Measurements from ENCODE around the gene ARHGEF16. TPM values are rescaled to one million over a fixed set of nuclear protein-coding genes. Genes with fewer than 3 reads are reported as not detected.

ARHGEF16 gene
- total RNA-seq, 1 experiment from 2014 or later: 11.2 TPM

DNA sequence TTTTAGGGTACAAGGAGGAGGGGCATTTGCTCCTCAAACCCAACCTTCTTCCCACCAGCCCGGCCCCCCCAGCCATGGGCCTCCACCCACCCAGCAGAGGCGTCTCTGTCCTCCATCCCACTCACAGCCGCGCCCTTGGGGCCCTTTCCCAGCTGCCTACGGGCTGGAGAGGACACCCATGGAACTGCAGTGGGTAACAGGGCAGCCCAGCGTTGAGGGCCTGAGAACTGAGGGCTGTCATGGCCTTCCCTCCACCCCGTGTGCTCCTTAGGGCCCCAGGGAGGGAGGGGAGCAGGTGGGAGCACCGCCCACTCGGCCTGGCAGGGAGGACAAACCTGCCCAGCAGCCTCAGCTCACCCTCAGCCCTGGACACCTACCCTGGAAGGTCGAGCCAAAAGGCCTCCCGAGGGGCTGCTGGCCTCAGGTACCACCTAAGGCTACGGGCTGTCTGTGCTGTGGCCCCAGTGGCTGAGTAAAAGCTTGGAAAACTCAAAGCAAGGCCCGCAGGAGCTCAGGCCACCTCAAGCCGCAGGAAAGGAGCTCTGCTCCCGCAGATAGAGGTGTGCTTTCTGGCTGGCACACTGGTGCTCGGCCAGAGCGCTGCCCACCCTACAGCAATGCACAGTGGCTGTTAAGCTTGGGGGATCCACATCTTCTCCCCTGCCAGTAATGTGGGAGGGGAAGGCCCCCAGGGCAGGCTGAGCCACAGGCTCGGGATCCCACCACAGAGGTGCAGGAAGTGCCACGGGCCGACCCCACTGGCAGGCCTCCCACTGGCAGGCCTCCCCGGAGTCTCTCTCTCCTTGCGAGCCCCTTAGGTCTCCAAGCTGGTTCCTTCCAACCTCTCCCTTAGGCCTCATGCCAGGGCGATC lies 2.2 kb upstream of the ARHGEF16 start:
- Histone ChIP-seq H3K4me3 (ENCODE audit: low read depth, low read length, poor library complexity, severe bottlenecking) (no peak overlapping the region), H3K27me3 (replicated peaks; ENCODE audit: insufficient read depth, low read depth, low read length, poor library complexity) (peaks cover 6% of the 10 kb centered on the region), H3K27ac (ENCODE audit: low read depth, low read length, poor library complexity, severe bottlenecking) (no peak overlapping the region), H3K9me3 (ENCODE audit: low read depth, low read length, poor library complexity, severe bottlenecking) (no peaks in the 10 kb centered on the region), H3K4me1 (ENCODE audit: insufficient read depth, low read length, poor library complexity, severe bottlenecking) (peaks cover 17% of the 10 kb centered on the region), H3K36me3 (ENCODE audit: insufficient read depth, low read length, poor library complexity, severe bottlenecking) (no peaks in the 10 kb centered on the region)
- TF ChIP-seq EZH2 (IDR thresholded peaks at IDR 0.05; ENCODE audit: borderline replicate concordance, low read depth, low read length, poor library complexity, severe bottlenecking): no peak
- ChIA-PET CTCF (interaction anchor here (0.5 to 1.9 kb wide), 18 partner anchors 8 to 1319 kb away, joined by 3 to 42 read pairs (median 4); no protein-coding TSS in a partner anchor), POLR2A (ENCODE audit: low non-redundant PET) (no interaction called here)
- DNase-seq (ENCODE audit: low spot score): no peak
- no TSS peak for BruUV-seq (replicated peaks)
- intact Hi-C loops (cut with micrococcal nuclease; ENCODE audit: unreplicated experiment): loop anchor here (2.0 to 5.0 kb wide), 2 partner anchors 169 to 270 kb away; no protein-coding TSS in a partner anchor

DNA sequence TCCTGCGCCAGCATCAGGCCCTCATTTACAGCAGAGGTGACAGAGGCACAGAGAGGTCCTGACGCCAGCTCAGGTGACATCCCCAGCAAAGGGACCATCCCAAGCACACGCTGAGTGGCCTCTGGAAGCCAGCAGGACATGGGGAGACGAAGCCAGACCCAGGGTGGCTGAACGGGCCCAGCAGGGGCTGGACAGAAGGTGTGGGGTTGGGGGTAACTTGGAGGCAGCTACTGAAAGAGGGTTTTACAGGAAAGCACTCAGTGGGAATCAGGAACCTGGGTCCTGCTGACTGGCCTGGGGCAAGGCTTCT lies 1.6 kb upstream of the ARHGEF16 start:
- intact Hi-C loops (cut with micrococcal nuclease; ENCODE audit: unreplicated experiment): loop anchor here (1.0 to 5.0 kb wide), 3 partner anchors 30 to 269 kb away; no protein-coding TSS in a partner anchor
- H3K4me1 ChIP-seq (ENCODE audit: insufficient read depth, low read length, poor library complexity, severe bottlenecking): peaks cover 17% of the 10 kb centered on the region
- CTCF ChIA-PET: interaction anchor here (0.5 to 1.9 kb wide), 18 partner anchors 9 to 1320 kb away, joined by 3 to 42 read pairs (median 4); no protein-coding TSS in a partner anchor
- H3K4me3 ChIP-seq (ENCODE audit: low read depth, low read length, poor library complexity, severe bottlenecking): no peak overlapping the region
- H3K27me3 ChIP-seq (replicated peaks; ENCODE audit: insufficient read depth, low read depth, low read length, poor library complexity): peaks cover 2% of the 10 kb centered on the region
- BruUV-seq (replicated peaks): no TSS peak
- no peak overlapping the region for H3K27ac ChIP-seq (ENCODE audit: low read depth, low read length, poor library complexity, severe bottlenecking)
- POLR2A ChIA-PET (ENCODE audit: low non-redundant PET): no interaction called here
- H3K36me3 ChIP-seq (ENCODE audit: insufficient read depth, low read length, poor library complexity, severe bottlenecking): no peaks in the 10 kb centered on the region
- DNase-seq (ENCODE audit: low spot score): no peak
- TF ChIP-seq, protein P1, sequence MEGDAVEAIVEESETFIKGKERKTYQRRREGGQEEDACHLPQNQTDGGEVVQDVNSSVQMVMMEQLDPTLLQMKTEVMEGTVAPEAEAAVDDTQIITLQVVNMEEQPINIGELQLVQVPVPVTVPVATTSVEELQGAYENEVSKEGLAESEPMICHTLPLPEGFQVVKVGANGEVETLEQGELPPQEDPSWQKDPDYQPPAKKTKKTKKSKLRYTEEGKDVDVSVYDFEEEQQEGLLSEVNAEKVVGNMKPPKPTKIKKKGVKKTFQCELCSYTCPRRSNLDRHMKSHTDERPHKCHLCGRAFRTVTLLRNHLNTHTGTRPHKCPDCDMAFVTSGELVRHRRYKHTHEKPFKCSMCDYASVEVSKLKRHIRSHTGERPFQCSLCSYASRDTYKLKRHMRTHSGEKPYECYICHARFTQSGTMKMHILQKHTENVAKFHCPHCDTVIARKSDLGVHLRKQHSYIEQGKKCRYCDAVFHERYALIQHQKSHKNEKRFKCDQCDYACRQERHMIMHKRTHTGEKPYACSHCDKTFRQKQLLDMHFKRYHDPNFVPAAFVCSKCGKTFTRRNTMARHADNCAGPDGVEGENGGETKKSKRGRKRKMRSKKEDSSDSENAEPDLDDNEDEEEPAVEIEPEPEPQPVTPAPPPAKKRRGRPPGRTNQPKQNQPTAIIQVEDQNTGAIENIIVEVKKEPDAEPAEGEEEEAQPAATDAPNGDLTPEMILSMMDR (conservative IDR thresholded peaks at IDR 0.05; ENCODE audit: low read depth, low read length): no peak
- no peak for TF ChIP-seq EZH2 (IDR thresholded peaks at IDR 0.05; ENCODE audit: borderline replicate concordance, low read depth, low read length, poor library complexity, severe bottlenecking)
- H3K9me3 ChIP-seq (ENCODE audit: low read depth, low read length, poor library complexity, severe bottlenecking): no peaks in the 10 kb centered on the region

DNA sequence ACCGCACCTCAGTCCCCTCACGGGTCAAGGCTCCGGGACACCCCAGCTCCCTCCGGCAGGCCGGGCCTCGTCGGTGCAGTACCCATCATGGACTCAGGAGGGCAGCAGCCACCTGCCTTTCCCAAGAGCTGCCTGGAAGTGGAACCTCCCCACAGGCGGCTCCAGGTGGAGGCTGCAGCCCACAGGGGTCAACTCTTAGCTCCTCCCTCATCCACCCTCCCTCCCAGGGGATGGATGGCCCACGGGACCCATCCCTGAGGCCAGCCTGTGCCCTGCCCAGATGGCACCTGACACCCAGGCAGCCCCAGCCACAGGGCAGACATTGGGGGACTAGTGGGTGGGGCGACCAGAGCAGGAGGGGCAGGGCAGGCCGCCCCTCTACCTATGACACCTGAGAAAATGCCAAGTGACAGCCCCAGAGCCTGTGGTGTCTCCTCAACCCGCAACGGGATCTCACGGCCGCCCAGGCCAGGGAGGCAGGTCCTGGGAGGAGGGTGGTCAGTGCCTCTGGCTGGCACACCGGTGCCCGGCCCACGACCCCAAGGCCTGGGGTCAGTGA lies 1.2 kb upstream of the ARHGEF16 start:
- Histone ChIP-seq H3K27me3 (replicated peaks; ENCODE audit: insufficient read depth, low read depth, low read length, poor library complexity) (no peaks in the 10 kb centered on the region), H3K4me3 (ENCODE audit: low read depth, low read length, poor library complexity, severe bottlenecking) (no peak overlapping the region), H3K4me1 (ENCODE audit: insufficient read depth, low read length, poor library complexity, severe bottlenecking) (peaks cover 17% of the 10 kb centered on the region), H3K27ac (ENCODE audit: low read depth, low read length, poor library complexity, severe bottlenecking) (no peak overlapping the region), H3K36me3 (ENCODE audit: insufficient read depth, low read length, poor library complexity, severe bottlenecking) (no peaks in the 10 kb centered on the region), H3K9me3 (ENCODE audit: low read depth, low read length, poor library complexity, severe bottlenecking) (no peaks in the 10 kb centered on the region)
- ChIA-PET CTCF (interaction anchor here (0.5 to 1.9 kb wide), 19 partner anchors 9 to 1320 kb away, joined by 3 to 42 read pairs (median 4); no protein-coding TSS in a partner anchor), POLR2A (ENCODE audit: low non-redundant PET) (no interaction called here)
- no peak for TF ChIP-seq EZH2 (IDR thresholded peaks at IDR 0.05; ENCODE audit: borderline replicate concordance, low read depth, low read length, poor library complexity, severe bottlenecking)
- TF ChIP-seq, protein P1 (conservative IDR thresholded peaks at IDR 0.05; ENCODE audit: low read depth, low read length): peak; percentile 91
- intact Hi-C loops (cut with micrococcal nuclease; ENCODE audit: unreplicated experiment): loop anchor here (1.0 to 5.0 kb wide), 3 partner anchors 30 to 269 kb away; no protein-coding TSS in a partner anchor
- DNase-seq (ENCODE audit: low spot score): peak; percentile 78
- BruUV-seq (replicated peaks): no TSS peak
